Gastrocnemius medialis (tissue), 4 donors: Measurements from ENCODE around the gene HIVEP2. TPM values are rescaled to one million over a fixed set of nuclear protein-coding genes. Genes with fewer than 3 reads are reported as not detected.

Experiments
- ATAC-seq, 2 donors: fragments of 150-250 bp; one replicate each; pipeline ENCODE4 v1.9.1; 2016
- DNase-seq, 2 donors: peaks; one replicate each; pipeline ENCODE4 v3.0.0-alpha.2; 2019
- H3K27ac ChIP-seq, 4 donors: fragments of 200-600 bp; sonication (generic); 1 replicate in 1 of 4; 2 replicates in 3 of 4; pipeline ENCODE4 v1.5.1; 2016 to 2018; ENCODE audit warnings: mild to moderate bottlenecking in 2 of 4, moderate library complexity in 1 of 4
- H3K27me3 ChIP-seq, 3 donors: fragments of 200-600 bp; sonication (generic) in 2 of 3; 1 replicate in 1 of 3; 2 replicates in 2 of 3; pipeline versions ENCODE4 v1.5.1 to v1.6.0; 2016 to 2019; ENCODE audit warnings: mild to moderate bottlenecking in 1 of 3, moderate library complexity in 1 of 3
- H3K36me3 ChIP-seq, 2 donors: fragments of 200-600 bp; sonication (generic) in 1 of 2; one replicate each; pipeline ENCODE4 v1.5.1; 2017 to 2018
- H3K4me1 ChIP-seq, 2 donors: fragments of 200-600 bp; sonication (generic) in 1 of 2; one replicate each; pipeline ENCODE4 v1.5.1; 2016 to 2017; ENCODE audit warnings: mild to moderate bottlenecking in 2 of 2
- H3K4me3 ChIP-seq, 4 donors: fragments of 200-600 bp; sonication (generic) in 3 of 4; 1 replicate in 1 of 4; 2 replicates in 3 of 4; pipeline ENCODE4 v1.5.1; 2016 to 2019; ENCODE audit warnings: mild to moderate bottlenecking in 2 of 4
- H3K9me3 ChIP-seq, 3 donors: fragments of 200-600 bp; sonication (generic) in 2 of 3; 1 replicate in 1 of 3; 2 replicates in 2 of 3; pipeline ENCODE4 v1.5.1; 2016 to 2019
- POLR2A ChIP-seq, 2 donors: fragments of 450-650 bp; IDR thresholded peaks; one replicate each; pipeline ENCODE4 v1.6.1; 2017; ENCODE audit warnings: antibody characterized with exemption in 2 of 2, mild to moderate bottlenecking in 2 of 2, moderate library complexity in 2 of 2
- in situ Hi-C, 4 donors: fragments of 200-750 bp; cut with MboI; loops; one replicate each; pipeline versions ENCODE4 v1.15.0 to v1.8.0; 2017; ENCODE audit warnings: low sequenced_read_pairs in 4 of 4
- intact Hi-C: fragments of 100-400 bp; cut with DNase I; formaldehyde crosslinking; loops from one replicate; pipeline ENCODE4 v1.15.1; 2023; ENCODE audit warnings: low total_unique reads
- total RNA-seq, 4 donors: library from RNA; depleted of rRNA; stranded (reverse); fragments of >200 nt; gene quantifications; one replicate each; pipeline versions ENCODE4 v1.1.0 to v1.2.3, GENCODE V29; 2016
- TF ChIP-seq, protein P1 (sequence below), 5 experiments: fragments of 450-650 bp in 3 of 5; fragments of 200-600 bp in 2 of 5; sonication (generic) in 2 of 5; IDR thresholded peaks in 4 of 5; conservative IDR thresholded peaks in 1 of 5; 1 replicate in 4 of 5; 2 replicates in 1 of 5; pipeline ENCODE4 v1.5.1; 2016 to 2019; ENCODE audit warnings: antibody characterized with exemption in 5 of 5, mild to moderate bottlenecking in 3 of 5, moderate library complexity in 3 of 5

Gene HIVEP2
- total RNA-seq, 4 donors from 2014 or later = 15.9 to 29.4 (median 25.3) TPM

DNA sequence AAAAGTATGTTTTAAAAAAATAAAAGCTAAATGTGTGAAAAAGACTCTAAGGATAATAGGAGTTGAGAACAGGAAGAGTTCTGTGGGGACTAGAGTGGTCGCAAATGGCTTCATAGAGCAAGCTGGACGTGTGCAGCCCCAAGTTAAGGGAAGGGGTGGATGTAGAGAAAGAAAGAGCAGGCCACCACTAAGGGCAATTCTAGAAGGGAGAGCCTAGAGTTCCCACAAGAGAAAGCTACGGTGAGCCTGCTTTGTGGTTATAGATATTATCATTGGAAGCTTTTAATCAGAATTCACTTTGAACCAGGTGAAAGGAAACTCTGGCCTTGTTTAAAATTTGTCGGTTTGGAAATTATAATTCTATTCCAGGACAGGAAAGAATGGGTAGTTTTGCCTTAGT lies 101.6 kb downstream of the HIVEP2 start:
- Histone ChIP-seq H3K4me1 (peaks cover 74 to 76% of the 10 kb centered on the region in 2 donors), H3K27ac (peak overlapping the region; percentile 85 to 93 (median 91)), H3K9me3 (no peaks in the 10 kb centered on the region), H3K4me3 (no peak overlapping the region), H3K36me3 (no peaks in the 10 kb centered on the region), H3K27me3 (no peaks in the 10 kb centered on the region)
- ATAC-seq (no peak), DNase-seq (no peak)
- in situ Hi-C loops = loop anchor here in 2 of 4 donors (10.0 to 25.0 kb wide), 2 partner anchors 94 to 101 kb away; partner anchors contain the start of gene HIVEP2 (in 2 of the 2)
- TF ChIP-seq, protein P1, sequence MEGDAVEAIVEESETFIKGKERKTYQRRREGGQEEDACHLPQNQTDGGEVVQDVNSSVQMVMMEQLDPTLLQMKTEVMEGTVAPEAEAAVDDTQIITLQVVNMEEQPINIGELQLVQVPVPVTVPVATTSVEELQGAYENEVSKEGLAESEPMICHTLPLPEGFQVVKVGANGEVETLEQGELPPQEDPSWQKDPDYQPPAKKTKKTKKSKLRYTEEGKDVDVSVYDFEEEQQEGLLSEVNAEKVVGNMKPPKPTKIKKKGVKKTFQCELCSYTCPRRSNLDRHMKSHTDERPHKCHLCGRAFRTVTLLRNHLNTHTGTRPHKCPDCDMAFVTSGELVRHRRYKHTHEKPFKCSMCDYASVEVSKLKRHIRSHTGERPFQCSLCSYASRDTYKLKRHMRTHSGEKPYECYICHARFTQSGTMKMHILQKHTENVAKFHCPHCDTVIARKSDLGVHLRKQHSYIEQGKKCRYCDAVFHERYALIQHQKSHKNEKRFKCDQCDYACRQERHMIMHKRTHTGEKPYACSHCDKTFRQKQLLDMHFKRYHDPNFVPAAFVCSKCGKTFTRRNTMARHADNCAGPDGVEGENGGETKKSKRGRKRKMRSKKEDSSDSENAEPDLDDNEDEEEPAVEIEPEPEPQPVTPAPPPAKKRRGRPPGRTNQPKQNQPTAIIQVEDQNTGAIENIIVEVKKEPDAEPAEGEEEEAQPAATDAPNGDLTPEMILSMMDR (IDR thresholded peaks at IDR 0.05 in 4 of 5, conservative IDR thresholded peaks at IDR 0.05 in 1 of 5) = no peak
- intact Hi-C loops = no loop called here

DNA sequence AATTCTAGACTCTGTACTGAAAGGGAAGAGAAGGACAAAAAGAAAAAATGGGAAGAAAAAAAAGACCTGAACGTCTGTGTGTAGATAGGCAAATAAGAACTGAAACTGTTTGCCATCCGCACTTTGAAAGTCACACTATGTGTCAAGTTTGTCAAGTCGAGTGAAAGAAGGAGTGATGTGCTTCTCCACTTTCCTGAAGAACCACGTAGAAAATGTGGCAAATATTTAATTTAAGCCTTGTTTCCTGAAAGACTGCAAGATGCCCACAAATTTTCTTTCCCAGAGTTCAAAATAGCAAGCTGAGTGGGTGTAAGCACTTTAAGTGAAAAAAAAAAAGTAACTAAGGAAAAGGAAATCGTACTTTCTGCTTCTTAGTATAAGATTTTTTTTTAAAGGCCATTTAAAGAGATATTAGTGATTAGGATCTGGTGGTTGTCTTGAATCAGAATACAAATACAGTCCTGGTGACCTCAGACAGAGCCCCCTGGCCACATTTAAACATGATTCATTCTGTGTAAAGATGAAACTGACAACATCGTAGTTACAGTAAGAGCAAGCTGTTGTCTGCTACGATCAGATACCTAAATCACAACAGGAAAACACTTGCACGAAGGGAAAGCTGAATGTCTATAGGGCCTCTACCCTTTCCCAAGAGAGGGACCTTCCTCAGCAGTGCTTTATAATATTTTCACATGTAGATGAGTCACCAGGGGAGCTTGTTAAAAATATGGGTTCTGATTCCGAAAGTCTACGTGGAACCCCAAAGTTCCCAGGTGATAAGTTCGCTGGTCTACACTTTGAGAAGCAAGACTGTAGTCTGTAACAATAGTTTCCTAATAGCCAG lies 102.3 kb downstream of the HIVEP2 start:
- DNase-seq (no peak), ATAC-seq (no peak)
- in situ Hi-C loops (loop anchor here in 2 of 4 donors (10.0 to 25.0 kb wide), 2 partner anchors 95 to 102 kb away; partner anchors contain the start of gene HIVEP2 (in 2 of the 2)), intact Hi-C loops (no loop called here)
- peak overlapping the region in 1 of 4 donors; percentile 26 for H3K4me3 ChIP-seq
- no peaks in the 10 kb centered on the region for H3K9me3 ChIP-seq
- peak overlapping the region; percentile 85 to 93 (median 91) for H3K27ac ChIP-seq
- no peaks in the 10 kb centered on the region for H3K36me3 ChIP-seq
- TF ChIP-seq POLR2A (IDR thresholded peaks at IDR 0.05) = no peak
- TF ChIP-seq, protein P1 (IDR thresholded peaks at IDR 0.05 in 4 of 5, conservative IDR thresholded peaks at IDR 0.05 in 1 of 5) = no peak
- H3K4me1 ChIP-seq = peaks cover 74 to 76% of the 10 kb centered on the region in 2 donors
- no peaks in the 10 kb centered on the region for H3K27me3 ChIP-seq

DNA sequence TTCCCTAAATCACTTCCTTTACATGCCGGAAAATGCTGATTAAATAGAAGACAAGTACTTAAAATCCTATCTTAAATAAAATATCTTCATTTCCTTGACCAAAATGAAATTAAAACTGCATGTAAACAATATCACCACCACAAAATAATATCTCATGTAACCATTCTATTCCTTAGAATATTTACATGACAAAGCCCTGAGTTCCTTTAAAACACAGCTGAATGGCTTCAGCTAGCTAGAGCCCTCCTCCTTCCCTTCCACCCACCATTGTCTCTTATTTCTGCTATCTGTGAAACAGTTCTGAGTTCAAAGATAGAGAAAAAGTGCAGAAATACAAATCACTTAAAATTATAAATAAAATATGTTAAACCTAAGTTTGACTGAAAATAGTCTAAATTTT lies 103.1 kb downstream of the HIVEP2 start:
- no peak for DNase-seq
- TF ChIP-seq POLR2A (IDR thresholded peaks at IDR 0.05) = no peak
- TF ChIP-seq, protein P1 (IDR thresholded peaks at IDR 0.05 in 4 of 5, conservative IDR thresholded peaks at IDR 0.05 in 1 of 5) = no peak
- no peak for ATAC-seq
- Histone ChIP-seq H3K27ac (peak overlapping the region; percentile 85 to 93 (median 91)), H3K9me3 (no peaks in the 10 kb centered on the region), H3K4me3 (peak overlapping the region in 1 of 4 donors; percentile 26), H3K4me1 (peaks cover 72 to 76% of the 10 kb centered on the region in 2 donors), H3K27me3 (no peaks in the 10 kb centered on the region), H3K36me3 (no peaks in the 10 kb centered on the region)
- in situ Hi-C loops (loop anchor here in 2 of 4 donors (10.0 to 25.0 kb wide), 2 partner anchors 95 to 103 kb away; partner anchors contain the start of gene HIVEP2 (in 2 of the 2)), intact Hi-C loops (no loop called here)

DNA sequence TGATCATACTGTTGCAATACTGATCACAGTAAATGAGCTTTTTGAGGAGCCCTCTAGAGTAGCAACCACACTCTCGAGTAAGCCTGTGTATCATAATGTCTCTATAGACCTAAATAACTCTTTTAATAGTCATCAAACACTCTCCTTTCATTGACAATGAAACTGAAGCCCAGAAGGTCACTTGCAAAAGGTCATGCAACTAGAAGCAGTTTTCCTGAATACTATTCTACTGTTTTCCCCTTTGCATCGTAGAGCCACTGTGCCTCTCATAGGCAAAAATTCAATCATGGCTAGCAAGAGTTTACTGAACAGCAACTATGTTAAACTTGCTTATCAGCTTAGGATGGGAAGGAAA lies 105.3 kb downstream of the HIVEP2 start:
- H3K4me1 ChIP-seq = peaks cover 73% of the 10 kb centered on the region in 2 donors
- ATAC-seq = no peak

More for the DNA sequence above, 105.3 kb downstream of the HIVEP2 start:
- Histone ChIP-seq H3K27me3 (no peaks in the 10 kb centered on the region), H3K4me3 (no peak overlapping the region), H3K27ac (no peak overlapping the region), H3K9me3 (no peaks in the 10 kb centered on the region), H3K36me3 (no peaks in the 10 kb centered on the region)
- no peak for DNase-seq
- intact Hi-C loops (no loop called here), in situ Hi-C loops (loop anchor here in 2 of 4 donors (10.0 to 25.0 kb wide), 2 partner anchors 98 to 105 kb away; partner anchors contain the start of gene HIVEP2 (in 2 of the 2))
- TF ChIP-seq POLR2A (IDR thresholded peaks at IDR 0.05) = no peak
- TF ChIP-seq, protein P1 (IDR thresholded peaks at IDR 0.05 in 4 of 5, conservative IDR thresholded peaks at IDR 0.05 in 1 of 5) = no peak
